Measurements from ENCODE around the gene RLF.
A peak's percentile ranks its signal among the peaks of the same experiment; 100 is the strongest.
"Not testable (repeated sequence)": the region's sequence is repeated elsewhere in the genome, so short reads cannot be mapped to it uniquely, and the experiment has no call there.

The RLF gene

GRCh38 chr1:40162753-40163441 lies 1.7 kb downstream of the RLF start:
- no peak for DNase-seq

- DNase-seq, result no peak
Observed at GRCh38 chr1:40167317-40167716, 6.1 kb downstream of the RLF start.

DNA sequence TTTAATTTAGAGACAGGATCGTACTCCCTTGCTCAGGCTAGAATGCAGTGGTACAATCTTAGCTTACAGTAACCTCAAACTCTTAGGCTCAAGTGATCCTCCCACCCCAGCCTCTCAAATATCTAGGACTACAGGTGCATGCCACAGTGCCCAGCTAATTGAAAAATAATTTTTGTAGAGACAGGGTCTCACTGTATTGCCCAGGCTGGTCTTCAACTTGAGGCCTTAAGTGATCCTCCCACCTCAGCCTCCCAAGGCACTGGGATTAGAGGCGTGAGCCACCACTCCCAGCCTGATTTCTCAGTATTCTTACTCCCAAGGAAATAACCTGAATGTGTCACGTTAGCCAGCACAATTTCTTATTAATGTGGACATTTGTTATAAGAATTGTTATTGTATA lies 9.8 kb downstream of the RLF start:
- DNase-seq, result no peak

DNA sequence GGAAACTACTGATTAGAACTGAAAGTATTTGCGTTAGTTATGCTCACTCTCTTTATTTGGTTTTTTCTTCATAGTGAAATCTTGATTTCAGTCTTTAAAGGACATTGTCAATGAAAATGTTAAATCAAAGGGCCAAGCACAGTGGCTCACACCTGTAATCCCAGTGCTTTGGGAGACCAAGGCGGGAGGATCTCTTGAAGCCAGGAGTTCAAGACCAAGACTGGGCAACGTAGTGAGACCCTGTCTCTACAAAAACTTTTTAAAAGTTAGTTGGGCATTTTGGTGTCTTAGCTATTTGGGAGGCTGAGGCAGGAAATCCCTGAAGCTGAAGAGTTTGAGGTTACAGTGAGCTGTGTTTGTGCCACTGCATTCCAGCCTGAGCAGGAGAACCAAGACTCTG lies 13.6 kb downstream of the RLF start:
- no peak for DNase-seq

DNA sequence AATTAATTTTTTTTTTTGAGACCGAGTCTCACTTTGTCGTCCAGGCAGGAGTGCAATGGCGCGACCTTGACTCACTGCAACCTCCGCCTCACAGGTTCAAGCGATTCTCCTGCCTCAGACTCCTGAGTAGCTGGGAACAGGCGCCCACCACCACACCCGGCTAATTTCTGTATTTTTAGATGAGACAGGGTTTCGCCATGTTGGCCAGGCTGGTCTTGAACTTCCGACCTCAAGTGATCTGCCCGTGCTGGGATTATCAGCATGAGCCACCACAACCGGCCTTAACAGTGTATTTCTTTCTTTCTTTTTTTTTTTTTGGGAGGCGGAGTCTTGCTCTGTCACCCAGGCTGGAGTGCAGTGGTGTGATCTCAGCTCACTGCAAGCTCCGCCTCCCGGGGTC lies 15.8 kb downstream of the RLF start:
- DNase-seq, result peak; percentile 38

DNA sequence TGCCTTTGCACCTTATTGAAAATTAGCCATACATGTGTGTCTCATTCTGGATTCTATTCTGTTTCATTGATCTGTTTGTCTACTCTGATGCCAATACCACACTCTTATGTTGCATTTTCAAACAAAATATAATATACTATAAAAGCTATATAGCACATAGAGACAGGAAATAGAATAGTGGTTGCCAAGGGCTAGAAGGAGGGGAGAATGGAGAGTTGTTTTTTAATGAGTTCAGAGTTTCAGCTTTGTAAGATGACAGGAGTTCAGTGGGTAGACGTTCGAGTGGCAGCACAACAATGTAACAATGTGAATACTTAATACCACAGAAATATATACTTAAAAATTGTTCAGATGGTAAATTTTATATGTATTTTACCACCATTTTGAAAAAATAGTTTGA lies 17.0 kb downstream of the RLF start:
- DNase-seq, result no peak

DNA sequence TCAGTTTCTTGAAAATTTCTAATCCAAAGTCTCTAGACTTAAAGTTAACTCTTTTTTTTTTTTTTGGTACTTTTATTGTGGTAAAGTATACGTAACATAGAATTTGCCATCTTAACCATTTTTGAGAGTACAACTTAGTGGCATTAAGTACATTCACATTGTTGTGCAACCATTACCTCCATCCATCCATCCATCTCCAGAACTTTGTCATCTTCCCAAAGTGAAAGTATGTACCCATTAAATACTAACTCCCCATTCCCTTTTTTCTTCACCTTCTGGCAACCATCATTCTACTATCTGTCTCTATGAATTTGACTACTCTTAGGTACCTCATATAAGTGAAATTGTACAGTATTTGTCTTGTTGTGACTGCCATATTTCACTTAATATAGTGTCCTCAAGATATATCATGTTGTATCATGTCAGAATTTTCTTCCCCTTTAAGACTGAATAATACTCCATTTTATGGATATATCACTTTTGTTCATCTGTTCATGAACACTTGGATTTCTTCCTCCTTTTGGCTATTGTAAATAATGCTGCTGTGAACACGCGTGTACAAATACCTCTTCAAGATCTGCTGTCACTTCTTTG lies 18.4 kb downstream of the RLF start:
- DNase-seq, result no peak

- DNase-seq, result peak; percentile 59
Observed at GRCh38 chr1:40183055-40183710, 22.0 kb downstream of the RLF start.

- no peak for DNase-seq
Observed at GRCh38 chr1:40184193-40184592, 23.0 kb downstream of the RLF start.

DNA sequence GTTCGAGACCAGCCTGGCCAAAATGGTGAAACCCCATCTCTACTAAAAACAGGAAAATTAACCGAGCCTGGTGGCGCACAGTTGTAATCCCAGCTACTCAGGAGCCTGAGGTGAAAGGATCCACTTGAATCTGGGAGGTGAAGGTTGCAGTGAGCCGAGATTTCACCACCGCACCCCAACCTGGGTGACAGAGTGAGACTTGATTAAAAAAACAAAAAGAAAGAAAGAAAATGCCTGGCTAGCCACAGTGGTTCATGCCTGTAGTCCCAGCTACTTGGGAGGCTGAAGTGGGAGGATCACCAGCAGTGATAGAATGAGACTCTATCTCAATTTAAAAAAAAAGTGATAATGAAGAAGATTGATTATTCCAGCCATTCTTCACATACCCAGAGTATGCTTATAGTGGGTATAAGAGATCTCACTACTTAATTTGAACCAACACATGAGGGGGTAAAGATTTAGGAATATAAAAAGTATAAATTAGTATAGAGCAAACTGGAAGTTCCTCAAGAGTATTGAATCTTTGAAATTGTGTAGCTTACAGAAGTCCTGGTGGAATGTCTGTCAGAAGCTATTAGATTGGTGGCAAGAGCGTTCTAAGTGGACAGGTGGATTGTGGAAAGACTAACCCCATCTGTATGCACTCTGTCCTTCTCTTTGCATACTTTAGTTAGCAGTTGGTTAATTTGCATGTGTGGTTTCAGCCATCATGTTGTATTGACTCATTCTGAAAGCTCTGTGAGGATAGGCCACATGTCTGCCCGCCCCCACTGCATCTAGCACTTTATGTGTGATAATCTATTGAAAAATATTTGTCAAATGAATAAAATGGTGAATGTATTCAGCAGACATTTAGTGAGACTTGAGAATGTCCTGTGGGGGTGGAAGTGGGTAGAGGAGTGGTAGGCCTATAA lies 25.0 kb downstream of the RLF start:
- DNase-seq, result no peak

DNA sequence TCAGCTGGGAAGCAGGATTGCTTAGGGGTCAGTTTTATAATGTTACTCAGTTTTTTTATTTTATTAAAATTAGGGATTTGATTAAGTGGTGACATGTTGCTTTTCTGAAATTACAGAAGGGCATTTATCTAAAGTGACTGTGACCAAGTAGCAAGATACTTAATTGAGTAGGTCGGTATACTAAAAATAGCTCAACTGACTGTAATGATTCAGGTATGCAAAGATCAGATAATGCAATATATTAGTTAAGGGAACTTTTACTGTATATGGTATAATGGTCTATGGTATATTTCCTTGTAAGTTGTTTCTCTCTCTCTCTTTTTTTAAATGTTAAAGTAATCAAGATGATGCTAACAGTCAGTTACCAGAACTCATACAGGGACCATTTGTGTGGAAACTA lies 26.2 kb downstream of the RLF start:
- DNase-seq, result no peak

GRCh38 chr1:40194639-40195038 lies 33.5 kb downstream of the RLF start:
- DNase-seq, result not testable (repeated sequence)

DNA sequence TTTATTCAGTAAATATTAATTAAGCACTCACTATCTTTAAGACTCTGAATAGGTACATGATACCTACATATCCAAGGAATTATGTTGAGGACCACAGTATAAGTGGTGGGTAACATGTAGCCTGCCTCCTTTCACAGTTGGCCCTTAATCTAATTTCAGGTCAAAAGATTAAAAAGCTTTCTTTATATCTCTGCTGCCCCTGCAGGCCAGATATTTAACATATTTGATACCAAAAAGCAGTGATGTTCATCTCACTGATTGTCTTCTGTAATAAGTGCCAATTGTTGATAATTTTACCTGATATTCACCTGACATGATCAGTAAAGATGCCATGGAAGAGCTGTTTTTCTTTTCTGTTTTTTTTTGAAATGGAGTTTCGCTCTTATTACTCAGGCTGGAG lies 36.5 kb downstream of the RLF start:
- DNase-seq, result peak; percentile 20

DNA sequence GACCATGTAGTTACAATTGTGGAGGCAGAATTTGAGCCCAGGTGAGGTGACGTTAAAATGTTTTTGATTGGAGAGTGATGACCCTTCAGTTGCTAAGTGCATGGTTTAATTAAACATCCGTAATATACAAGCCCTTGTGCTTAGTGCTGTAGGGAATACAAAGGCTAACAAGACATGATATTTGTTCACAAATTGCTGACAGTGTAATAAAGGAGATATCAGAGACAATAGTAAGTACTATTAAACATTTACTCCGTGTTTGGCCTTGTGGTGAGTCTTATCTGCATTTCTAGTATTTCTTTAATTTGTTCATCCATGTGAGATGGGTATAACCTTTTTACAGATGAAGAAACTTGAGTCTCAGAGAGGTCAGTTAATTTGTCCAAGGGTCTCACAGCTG lies 37.9 kb downstream of the RLF start:
- DNase-seq, result no peak

DNA sequence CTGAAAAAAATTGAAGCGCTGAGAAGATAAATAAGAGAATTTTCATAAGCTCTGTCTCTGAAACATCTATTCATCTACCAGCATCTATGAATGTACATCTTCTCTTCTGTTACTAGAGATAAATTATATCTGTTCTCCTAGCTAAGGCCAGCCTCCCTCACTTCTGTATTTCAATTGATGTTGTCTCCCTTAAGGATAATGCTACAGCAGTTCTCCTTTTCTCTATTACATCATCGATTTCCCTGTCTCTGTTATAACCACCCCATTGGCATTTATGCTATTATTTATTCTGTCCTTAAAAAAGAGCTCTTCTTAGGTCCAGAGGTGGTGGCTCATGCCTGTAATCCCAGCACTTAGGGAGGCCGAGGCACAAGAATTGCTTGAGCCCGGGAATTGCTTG lies 43.7 kb downstream of the RLF start:
- no peak for DNase-seq

DNA sequence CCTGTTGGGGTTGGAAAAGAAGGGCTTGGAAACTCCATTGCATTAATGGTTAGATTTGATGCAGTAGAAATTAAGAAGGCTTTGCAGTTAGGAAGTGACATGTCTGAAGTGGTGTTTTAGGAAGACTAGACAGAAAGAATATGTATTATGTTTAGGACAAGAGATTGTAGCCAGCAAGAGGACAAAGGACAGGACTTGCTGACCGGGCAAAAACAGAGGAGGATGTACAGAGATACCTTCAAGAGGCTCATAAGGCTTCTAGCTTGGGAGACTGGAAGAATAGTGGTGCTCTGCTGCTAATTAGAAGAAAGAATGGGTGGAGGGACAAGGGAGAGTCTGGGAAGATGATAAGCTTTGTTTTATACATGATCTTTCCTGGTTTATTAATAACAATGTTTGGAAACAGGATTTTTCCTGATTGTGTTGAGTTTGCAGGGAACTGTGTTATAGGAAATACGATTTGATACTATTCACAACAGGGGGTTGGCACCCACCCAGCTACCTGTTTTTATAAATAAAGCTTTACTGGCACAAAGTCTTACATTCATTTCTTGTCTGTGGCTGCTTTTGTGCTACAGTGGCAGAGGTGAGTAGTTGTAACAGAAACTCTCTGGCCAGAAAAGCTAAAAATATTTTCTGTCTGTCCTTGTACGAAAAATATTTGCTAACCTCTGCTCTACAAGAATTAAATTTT lies 49.5 kb downstream of the RLF start:
- no peak for DNase-seq

DNA sequence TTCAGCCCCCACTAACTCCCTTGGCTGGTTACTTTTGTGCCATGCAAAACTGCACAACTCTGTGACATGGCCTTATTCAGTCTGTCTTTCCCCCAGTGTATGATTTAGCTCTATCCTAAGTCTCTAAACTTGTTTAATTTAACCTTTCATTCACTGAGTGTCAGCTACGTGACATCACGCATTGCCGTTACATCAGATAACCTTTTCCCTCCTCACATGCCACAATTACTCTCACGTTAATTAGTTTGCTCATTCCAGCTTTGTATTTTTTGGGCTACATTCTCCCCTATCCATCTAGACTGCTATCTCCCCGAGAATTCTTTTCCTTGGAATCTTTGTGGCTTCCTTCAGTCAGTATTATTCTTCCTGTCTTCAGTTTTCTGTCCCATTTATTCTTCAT lies 57.1 kb downstream of the RLF start:
- DNase-seq, result no peak

DNA sequence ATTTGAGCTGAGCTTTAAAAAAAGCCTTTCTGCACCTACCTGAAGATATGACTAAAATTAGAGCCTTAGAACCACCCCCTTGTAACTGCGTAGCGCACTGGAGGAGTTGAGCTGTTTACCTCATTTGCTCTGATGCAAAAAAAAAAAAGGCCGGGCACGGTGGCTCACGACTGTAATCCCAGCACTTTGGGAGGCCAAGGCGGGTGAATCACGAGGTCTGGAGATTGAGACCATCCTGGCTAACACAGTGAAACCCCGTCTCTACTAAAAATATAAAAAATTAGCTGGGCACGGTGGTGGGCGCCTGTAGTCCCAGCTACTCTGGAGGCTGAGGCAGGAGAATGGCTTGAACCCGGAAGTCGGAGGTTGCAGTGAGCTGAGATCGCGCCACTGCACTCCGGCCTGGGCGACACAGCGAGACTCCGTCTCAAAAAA lies 60.3 kb downstream of the RLF start:
- not testable (repeated sequence) for DNase-seq

DNA sequence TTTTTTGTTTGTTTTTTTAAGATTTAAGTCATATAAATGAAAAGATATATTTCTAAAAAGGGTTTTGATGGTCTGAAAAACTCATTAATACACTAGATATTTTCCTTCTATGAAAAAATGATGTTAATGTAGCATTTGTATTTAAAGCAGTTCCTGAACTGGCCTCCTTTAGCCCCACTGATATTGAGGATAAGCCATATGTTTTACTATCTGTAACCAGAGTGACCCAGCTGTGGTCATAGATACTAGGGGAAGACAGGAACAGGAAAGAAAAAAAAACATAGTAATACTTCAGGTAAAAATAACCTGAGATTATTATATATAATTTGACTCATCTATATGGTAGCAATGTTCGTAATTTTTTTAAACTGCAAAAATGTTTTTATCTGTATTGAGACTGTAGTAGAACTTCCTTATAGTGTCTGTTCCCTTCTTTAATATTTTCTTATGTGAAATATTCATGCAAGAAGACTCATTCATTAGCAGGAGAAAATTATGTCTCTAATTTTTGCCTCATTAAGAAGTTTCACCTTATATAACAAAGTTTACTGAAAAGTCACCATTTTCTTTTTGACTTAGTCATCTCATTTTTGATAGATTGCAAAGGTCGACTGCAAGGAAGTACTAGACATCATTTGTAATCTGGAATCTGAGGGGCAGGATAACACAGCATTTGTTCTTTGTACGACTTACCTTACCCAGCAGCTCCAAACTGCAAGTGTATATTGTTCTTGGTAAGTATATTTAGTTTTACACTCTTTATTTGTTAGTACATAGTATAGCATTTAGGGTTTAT lies 61.0 kb downstream of the RLF start:
- DNase-seq, result peak; percentile 70

DNA sequence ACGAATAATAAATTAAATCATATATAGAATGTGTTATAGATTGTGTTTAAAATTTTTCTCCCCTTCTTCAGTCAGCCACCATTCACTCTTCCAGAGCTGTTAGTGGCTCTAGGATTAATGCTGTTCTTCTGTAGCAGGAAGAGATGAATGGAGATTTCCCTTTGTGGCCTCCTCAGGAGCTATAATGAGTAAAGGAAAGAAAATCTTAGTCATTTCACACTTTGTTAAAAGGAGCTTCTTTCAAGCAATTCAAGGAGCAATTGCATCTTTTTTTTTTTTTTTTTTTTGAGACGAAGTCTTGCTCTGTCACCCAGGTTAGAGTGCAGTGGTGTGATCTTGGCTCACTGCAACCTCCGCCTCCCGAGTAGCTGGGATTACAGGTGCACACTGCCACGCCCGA lies 62.9 kb downstream of the RLF start:
- no peak for DNase-seq

DNA sequence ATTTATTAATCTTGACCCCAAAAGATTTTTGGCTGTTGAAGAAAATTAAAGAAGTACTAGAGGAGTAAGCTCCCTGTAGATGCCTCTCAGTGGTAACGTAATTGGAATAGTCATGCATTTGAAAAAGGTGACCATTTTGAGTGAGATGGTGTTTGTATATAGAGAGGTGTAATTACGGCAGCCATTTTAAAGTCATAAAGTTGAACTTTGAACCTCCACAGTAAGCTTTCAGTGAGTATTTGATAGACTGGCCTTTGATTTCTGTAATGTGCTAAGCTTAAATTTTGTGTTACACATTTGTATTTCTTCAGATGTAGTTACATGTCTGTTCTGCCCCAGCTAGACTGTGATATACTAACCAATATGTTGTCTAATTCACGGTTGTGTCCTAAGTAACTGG lies 65.0 kb downstream of the RLF start:
- DNase-seq, result no peak

GRCh38 chr1:40232444-40232843 lies 71.3 kb downstream of the RLF start:
- no peak for DNase-seq
